Liver (tissue), 3 donors: Measurements from ENCODE around the gene D2HGDH.

Experiments used
- FOXA1 ChIP-seq: IDR thresholded peaks from 2 replicates; pipeline ENCODE4 v1.6.1; 2016; ENCODE audit warnings: antibody characterized with exemption
- GABPA ChIP-seq, 2 donors: IDR thresholded peaks in 1 of 2; conservative IDR thresholded peaks in 1 of 2; 2 replicates each; pipeline ENCODE4 v1.6.1; 2016; ENCODE audit warnings: antibody characterized with exemption in 2 of 2, mild to moderate bottlenecking in 1 of 2, moderate library complexity in 1 of 2
- HNF4A ChIP-seq, 2 donors: conservative IDR thresholded peaks; 2 replicates each; pipeline ENCODE4 v1.6.1; 2016; ENCODE audit warnings: antibody characterized with exemption in 2 of 2, mild to moderate bottlenecking in 2 of 2
- JUND ChIP-seq, 2 donors: IDR thresholded peaks; 2 replicates each; pipeline ENCODE4 v1.6.1; 2016; ENCODE audit warnings: antibody characterized with exemption in 2 of 2
- RAD21 ChIP-seq, 2 donors: IDR thresholded peaks; 2 replicates each; pipeline ENCODE4 v1.6.1; 2016; ENCODE audit warnings: antibody characterized with exemption in 2 of 2, mild to moderate bottlenecking in 2 of 2
- RXRA ChIP-seq, 2 donors: IDR thresholded peaks; 2 replicates each; pipeline ENCODE4 v1.6.1; 2017 to 2018; ENCODE audit warnings: antibody characterized with exemption in 2 of 2, mild to moderate bottlenecking in 1 of 2
- TAF1 ChIP-seq: conservative IDR thresholded peaks from 2 replicates; pipeline ENCODE4 v1.6.1; 2016; ENCODE audit warnings: antibody characterized with exemption, mild to moderate bottlenecking
- TF ChIP-seq, protein P1 (sequence below): fragments of 150-350 bp; IDR thresholded peaks from 2 replicates; pipeline ENCODE4 v1.5.1; 2017; ENCODE audit warnings: improper control_type of control experiment, low read depth, low read length; ENCODE audit not compliant: missing input control
- TF ChIP-seq, protein P2 (sequence below): IDR thresholded peaks from 2 replicates; pipeline ENCODE4 v1.6.1; 2016; ENCODE audit warnings: antibody characterized with exemption
- TF ChIP-seq, protein P3 (sequence below): IDR thresholded peaks from 2 replicates; pipeline ENCODE4 v1.6.1; 2016; ENCODE audit warnings: antibody characterized with exemption, mild to moderate bottlenecking
- donor health status: healthy.
- donor health status: healthy.

DNA sequence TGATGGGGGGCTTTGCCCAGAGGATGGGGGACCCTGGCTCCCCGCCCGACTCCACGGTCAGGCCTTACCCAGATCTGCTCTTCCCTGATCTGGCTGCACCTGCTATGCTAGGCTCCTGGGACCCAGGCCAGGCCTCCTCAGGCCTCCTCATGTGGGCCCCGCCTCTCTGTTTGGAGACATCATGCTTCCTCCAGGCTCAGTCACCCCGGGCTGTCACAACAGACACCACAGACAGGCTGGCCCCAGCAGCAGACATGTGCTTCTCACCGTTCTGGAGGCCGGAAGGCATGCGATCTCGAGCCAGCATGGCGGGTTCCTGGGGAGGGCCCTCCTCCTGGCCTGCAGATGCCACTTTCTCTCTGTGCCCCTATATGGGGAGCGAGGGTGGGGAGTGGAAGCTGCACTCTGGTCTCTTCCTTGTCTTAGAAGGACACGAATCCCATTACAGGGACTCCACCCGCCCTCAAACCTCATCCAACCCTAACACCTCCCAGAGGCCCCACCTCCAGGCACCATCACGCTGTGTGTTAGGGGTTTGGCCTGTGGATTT lies 63.7 kb downstream of the D2HGDH start:
- TF ChIP-seq JUND (IDR thresholded peaks at IDR 0.05) (no peak), RAD21 (IDR thresholded peaks at IDR 0.05) (no peak), FOXA1 (no peak), TAF1 (no peak), GABPA (IDR thresholded peaks at IDR 0.05 in 1 of 2, conservative IDR thresholded peaks at IDR 0.05 in 1 of 2) (no peak), HNF4A (conservative IDR thresholded peaks at IDR 0.05) (no peak), RXRA (IDR thresholded peaks at IDR 0.05) (no peak)
- TF ChIP-seq, protein P1, sequence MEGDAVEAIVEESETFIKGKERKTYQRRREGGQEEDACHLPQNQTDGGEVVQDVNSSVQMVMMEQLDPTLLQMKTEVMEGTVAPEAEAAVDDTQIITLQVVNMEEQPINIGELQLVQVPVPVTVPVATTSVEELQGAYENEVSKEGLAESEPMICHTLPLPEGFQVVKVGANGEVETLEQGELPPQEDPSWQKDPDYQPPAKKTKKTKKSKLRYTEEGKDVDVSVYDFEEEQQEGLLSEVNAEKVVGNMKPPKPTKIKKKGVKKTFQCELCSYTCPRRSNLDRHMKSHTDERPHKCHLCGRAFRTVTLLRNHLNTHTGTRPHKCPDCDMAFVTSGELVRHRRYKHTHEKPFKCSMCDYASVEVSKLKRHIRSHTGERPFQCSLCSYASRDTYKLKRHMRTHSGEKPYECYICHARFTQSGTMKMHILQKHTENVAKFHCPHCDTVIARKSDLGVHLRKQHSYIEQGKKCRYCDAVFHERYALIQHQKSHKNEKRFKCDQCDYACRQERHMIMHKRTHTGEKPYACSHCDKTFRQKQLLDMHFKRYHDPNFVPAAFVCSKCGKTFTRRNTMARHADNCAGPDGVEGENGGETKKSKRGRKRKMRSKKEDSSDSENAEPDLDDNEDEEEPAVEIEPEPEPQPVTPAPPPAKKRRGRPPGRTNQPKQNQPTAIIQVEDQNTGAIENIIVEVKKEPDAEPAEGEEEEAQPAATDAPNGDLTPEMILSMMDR = no peak
- TF ChIP-seq, protein P2, sequence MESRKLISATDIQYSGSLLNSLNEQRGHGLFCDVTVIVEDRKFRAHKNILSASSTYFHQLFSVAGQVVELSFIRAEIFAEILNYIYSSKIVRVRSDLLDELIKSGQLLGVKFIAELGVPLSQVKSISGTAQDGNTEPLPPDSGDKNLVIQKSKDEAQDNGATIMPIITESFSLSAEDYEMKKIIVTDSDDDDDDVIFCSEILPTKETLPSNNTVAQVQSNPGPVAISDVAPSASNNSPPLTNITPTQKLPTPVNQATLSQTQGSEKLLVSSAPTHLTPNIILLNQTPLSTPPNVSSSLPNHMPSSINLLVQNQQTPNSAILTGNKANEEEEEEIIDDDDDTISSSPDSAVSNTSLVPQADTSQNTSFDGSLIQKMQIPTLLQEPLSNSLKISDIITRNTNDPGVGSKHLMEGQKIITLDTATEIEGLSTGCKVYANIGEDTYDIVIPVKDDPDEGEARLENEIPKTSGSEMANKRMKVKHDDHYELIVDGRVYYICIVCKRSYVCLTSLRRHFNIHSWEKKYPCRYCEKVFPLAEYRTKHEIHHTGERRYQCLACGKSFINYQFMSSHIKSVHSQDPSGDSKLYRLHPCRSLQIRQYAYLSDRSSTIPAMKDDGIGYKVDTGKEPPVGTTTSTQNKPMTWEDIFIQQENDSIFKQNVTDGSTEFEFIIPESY = no peak
- TF ChIP-seq, protein P3, sequence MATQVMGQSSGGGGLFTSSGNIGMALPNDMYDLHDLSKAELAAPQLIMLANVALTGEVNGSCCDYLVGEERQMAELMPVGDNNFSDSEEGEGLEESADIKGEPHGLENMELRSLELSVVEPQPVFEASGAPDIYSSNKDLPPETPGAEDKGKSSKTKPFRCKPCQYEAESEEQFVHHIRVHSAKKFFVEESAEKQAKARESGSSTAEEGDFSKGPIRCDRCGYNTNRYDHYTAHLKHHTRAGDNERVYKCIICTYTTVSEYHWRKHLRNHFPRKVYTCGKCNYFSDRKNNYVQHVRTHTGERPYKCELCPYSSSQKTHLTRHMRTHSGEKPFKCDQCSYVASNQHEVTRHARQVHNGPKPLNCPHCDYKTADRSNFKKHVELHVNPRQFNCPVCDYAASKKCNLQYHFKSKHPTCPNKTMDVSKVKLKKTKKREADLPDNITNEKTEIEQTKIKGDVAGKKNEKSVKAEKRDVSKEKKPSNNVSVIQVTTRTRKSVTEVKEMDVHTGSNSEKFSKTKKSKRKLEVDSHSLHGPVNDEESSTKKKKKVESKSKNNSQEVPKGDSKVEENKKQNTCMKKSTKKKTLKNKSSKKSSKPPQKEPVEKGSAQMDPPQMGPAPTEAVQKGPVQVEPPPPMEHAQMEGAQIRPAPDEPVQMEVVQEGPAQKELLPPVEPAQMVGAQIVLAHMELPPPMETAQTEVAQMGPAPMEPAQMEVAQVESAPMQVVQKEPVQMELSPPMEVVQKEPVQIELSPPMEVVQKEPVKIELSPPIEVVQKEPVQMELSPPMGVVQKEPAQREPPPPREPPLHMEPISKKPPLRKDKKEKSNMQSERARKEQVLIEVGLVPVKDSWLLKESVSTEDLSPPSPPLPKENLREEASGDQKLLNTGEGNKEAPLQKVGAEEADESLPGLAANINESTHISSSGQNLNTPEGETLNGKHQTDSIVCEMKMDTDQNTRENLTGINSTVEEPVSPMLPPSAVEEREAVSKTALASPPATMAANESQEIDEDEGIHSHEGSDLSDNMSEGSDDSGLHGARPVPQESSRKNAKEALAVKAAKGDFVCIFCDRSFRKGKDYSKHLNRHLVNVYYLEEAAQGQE = no peak
